OCI-LY7 (cell line): ENCODE data around the gene CWC25.

ENCODE experiments used
- EZH2phosphoT487 ChIP-seq: fragments of 200-600 bp; sonication (generic); IDR thresholded peaks from 2 replicates; pipeline ENCODE4 v1.6.1; 2018; ENCODE audit warnings: low read depth, borderline replicate concordance, mild to moderate bottlenecking, mixed run types, antibody characterized with exemption, low read length, moderate library complexity, mixed read lengths
- TF ChIP-seq, protein P1 (sequence below): fragments of 200-600 bp; sonication (generic); conservative IDR thresholded peaks from 2 replicates; pipeline ENCODE4 v1.5.1; 2014; ENCODE audit warnings: mild to moderate bottlenecking, antibody characterized with exemption, low read length, moderate library complexity, mixed read lengths

GRCh38 chr17:38857271-38857670 is 32.1 kb upstream of the CWC25 start:
- TF ChIP-seq, protein P1, sequence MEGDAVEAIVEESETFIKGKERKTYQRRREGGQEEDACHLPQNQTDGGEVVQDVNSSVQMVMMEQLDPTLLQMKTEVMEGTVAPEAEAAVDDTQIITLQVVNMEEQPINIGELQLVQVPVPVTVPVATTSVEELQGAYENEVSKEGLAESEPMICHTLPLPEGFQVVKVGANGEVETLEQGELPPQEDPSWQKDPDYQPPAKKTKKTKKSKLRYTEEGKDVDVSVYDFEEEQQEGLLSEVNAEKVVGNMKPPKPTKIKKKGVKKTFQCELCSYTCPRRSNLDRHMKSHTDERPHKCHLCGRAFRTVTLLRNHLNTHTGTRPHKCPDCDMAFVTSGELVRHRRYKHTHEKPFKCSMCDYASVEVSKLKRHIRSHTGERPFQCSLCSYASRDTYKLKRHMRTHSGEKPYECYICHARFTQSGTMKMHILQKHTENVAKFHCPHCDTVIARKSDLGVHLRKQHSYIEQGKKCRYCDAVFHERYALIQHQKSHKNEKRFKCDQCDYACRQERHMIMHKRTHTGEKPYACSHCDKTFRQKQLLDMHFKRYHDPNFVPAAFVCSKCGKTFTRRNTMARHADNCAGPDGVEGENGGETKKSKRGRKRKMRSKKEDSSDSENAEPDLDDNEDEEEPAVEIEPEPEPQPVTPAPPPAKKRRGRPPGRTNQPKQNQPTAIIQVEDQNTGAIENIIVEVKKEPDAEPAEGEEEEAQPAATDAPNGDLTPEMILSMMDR: no peak
- no peak for TF ChIP-seq EZH2phosphoT487
